Activated T-cell treated with anti-CD3 and anti-CD28 coated beads, Interleukin-2, amount 50 U/mL, for 4 hours (primary cell): ENCODE results near the gene CHURC1. TPM values are rescaled to one million over a fixed set of nuclear protein-coding genes. Genes with fewer than 3 reads are reported as not detected.

Experiments
- ATAC-seq, 2 donors: fragments of 200-7000 bp; cut with Tn5 transposase; one replicate each; pipeline ENCODE4 v1.10.0; 2021
- DNase-seq: peaks from one replicate; pipeline ENCODE4 v3.0.0-alpha.2; 2020
- H3K27me3 Mint-ChIP-seq: one replicate; pipeline ENCODE4 v1.8.0; 2021; ENCODE audit warnings: low read depth, mixed read lengths
- H3K36me3 Mint-ChIP-seq: one replicate; pipeline ENCODE4 v1.8.0; 2022; ENCODE audit warnings: mixed read lengths; ENCODE audit not compliant: insufficient read depth
- H3K4me1 Mint-ChIP-seq: one replicate; pipeline ENCODE4 v1.8.0; 2021; ENCODE audit warnings: low read depth, mixed read lengths
- H3K4me3 Mint-ChIP-seq: one replicate; pipeline ENCODE4 v1.8.0; 2021; ENCODE audit warnings: mild to moderate bottlenecking, moderate library complexity, mixed read lengths
- H3K9me3 Mint-ChIP-seq: one replicate; pipeline ENCODE4 v1.8.0; 2021; ENCODE audit warnings: mixed read lengths
- total RNA-seq, 3 donors: library from RNA; stranded (reverse); gene quantifications; one replicate each; pipeline ENCODE4 v1.2.1, GENCODE V29; 2021

CHURC1 gene
- total RNA-seq, 3 donors from 2014 or later = 48.3 to 55.8 (median 49.3) TPM

- no peaks in the 10 kb centered on the region for H3K27me3 Mint-ChIP-seq
- DNase-seq (no peak), ATAC-seq (no peak)
- no peak overlapping the region for H3K4me3 Mint-ChIP-seq
- peaks cover 11% of the 10 kb centered on the region for H3K4me1 Mint-ChIP-seq
- H3K36me3 Mint-ChIP-seq = peaks cover 5% of the 10 kb centered on the region
- no peaks in the 10 kb centered on the region for H3K9me3 Mint-ChIP-seq
Observed at GRCh38 chr14:64968651-64969050, 54.4 kb downstream of the CHURC1 start.

GRCh38 chr14:64970041-64970440 is 55.8 kb downstream of the CHURC1 start:
- DNase-seq = no peak
- no peak for ATAC-seq
- peaks cover 2% of the 10 kb centered on the region for H3K36me3 Mint-ChIP-seq
- H3K9me3 Mint-ChIP-seq = no peaks in the 10 kb centered on the region
- no peak overlapping the region for H3K4me3 Mint-ChIP-seq
- H3K27me3 Mint-ChIP-seq = no peaks in the 10 kb centered on the region
- H3K4me1 Mint-ChIP-seq = peaks cover 8% of the 10 kb centered on the region

GRCh38 chr14:64970776-64971477 is 56.7 kb downstream of the CHURC1 start:
- H3K4me1 Mint-ChIP-seq = peaks cover 8% of the 10 kb centered on the region
- DNase-seq = no peak
- no peaks in the 10 kb centered on the region for H3K36me3 Mint-ChIP-seq
- H3K4me3 Mint-ChIP-seq = peak overlapping the region; percentile 77
- no peaks in the 10 kb centered on the region for H3K27me3 Mint-ChIP-seq
- ATAC-seq = no peak
- H3K9me3 Mint-ChIP-seq = no peaks in the 10 kb centered on the region

GRCh38 chr14:64971491-64971942 is 57.3 kb downstream of the CHURC1 start:
- Mint-ChIP-seq H3K4me3 (peak overlapping the region; percentile 77), H3K4me1 (peaks cover 8% of the 10 kb centered on the region), H3K36me3 (no peaks in the 10 kb centered on the region), H3K27me3 (no peaks in the 10 kb centered on the region), H3K9me3 (no peaks in the 10 kb centered on the region)
- ATAC-seq (peak in 1 of 2 donors; percentile 1), DNase-seq (no peak)

GRCh38 chr14:64971943-64972791 is 57.9 kb downstream of the CHURC1 start, which contains the start of gene RAB15:
Gene RAB15, minus strand, starts transcription at chr14:64972336. Its CDS starts 260 bp downstream, at chr14:64972076.
- peak; percentile 27 for DNase-seq
- Mint-ChIP-seq H3K9me3 (no peaks in the 10 kb centered on the region), H3K4me1 (peaks cover 8% of the 10 kb centered on the region), H3K36me3 (no peaks in the 10 kb centered on the region), H3K27me3 (no peaks in the 10 kb centered on the region), H3K4me3 (peak within 1 kb of the TSS; percentile 82)
- peak; percentile 79 to 81 for ATAC-seq

- H3K4me3 Mint-ChIP-seq = peak overlapping the region; percentile 82
- H3K9me3 Mint-ChIP-seq = no peaks in the 10 kb centered on the region
- H3K36me3 Mint-ChIP-seq = no peaks in the 10 kb centered on the region
- no peaks in the 10 kb centered on the region for H3K27me3 Mint-ChIP-seq
- no peak for ATAC-seq
- H3K4me1 Mint-ChIP-seq = peaks cover 8% of the 10 kb centered on the region
- DNase-seq = no peak
Observed at GRCh38 chr14:64973026-64973442, 58.8 kb downstream of the CHURC1 start.

- Mint-ChIP-seq H3K36me3 (no peaks in the 10 kb centered on the region), H3K9me3 (no peaks in the 10 kb centered on the region), H3K4me3 (no peak overlapping the region), H3K4me1 (peaks cover 5% of the 10 kb centered on the region), H3K27me3 (no peaks in the 10 kb centered on the region)
- no peak for DNase-seq
- ATAC-seq = no peak
Observed at GRCh38 chr14:64973826-64974225, 59.6 kb downstream of the CHURC1 start.

GRCh38 chr14:64974563-64974962 is 60.3 kb downstream of the CHURC1 start:
- Mint-ChIP-seq H3K36me3 (no peaks in the 10 kb centered on the region), H3K4me1 (peaks cover 5% of the 10 kb centered on the region), H3K4me3 (no peak overlapping the region), H3K9me3 (no peaks in the 10 kb centered on the region), H3K27me3 (no peaks in the 10 kb centered on the region)
- ATAC-seq (no peak), DNase-seq (no peak)

GRCh38 chr14:64979336-64980074 is 65.2 kb downstream of the CHURC1 start:
- ATAC-seq (no peak), DNase-seq (no peak)
- H3K4me1 Mint-ChIP-seq = peaks cover 5% of the 10 kb centered on the region
- no peaks in the 10 kb centered on the region for H3K36me3 Mint-ChIP-seq
- no peaks in the 10 kb centered on the region for H3K9me3 Mint-ChIP-seq
- H3K4me3 Mint-ChIP-seq = no peak overlapping the region
- peaks cover 6% of the 10 kb centered on the region for H3K27me3 Mint-ChIP-seq

- DNase-seq (peak; percentile 16), ATAC-seq (no peak)
- Mint-ChIP-seq H3K9me3 (no peaks in the 10 kb centered on the region), H3K4me3 (peak overlapping the region; percentile 71), H3K27me3 (peaks cover 6% of the 10 kb centered on the region), H3K4me1 (peaks cover 14% of the 10 kb centered on the region), H3K36me3 (no peaks in the 10 kb centered on the region)
Observed at GRCh38 chr14:64983439-64984310, 69.4 kb downstream of the CHURC1 start.

Other genes with a start within 250 kb of the CHURC1 start
- 1 to 10 TPM; 1.1 to 6.7 (median 3.7) TPM for gene PLEKHG3, start 210.0 kb upstream of the CHURC1 start, total RNA-seq
- gene SPTB, start 34.5 kb upstream of the CHURC1 start, total RNA-seq = under 1 TPM; 0.08 to 0.20 (median 0.08) TPM
- gene GPX2, start 28.3 kb downstream of the CHURC1 start, total RNA-seq = under 1 TPM in 1 of 3 donors, not detected in 2; 0.22 TPM
- gene RAB15, start 57.9 kb downstream of the CHURC1 start, total RNA-seq = 1 to 10 TPM; 2.7 to 3.7 (median 3.5) TPM
- 10 to 100 TPM in 2 of 3 donors, 1 to 10 TPM in 1; 9.4 to 11.7 (median 10.9) TPM for gene FNTB, start 72.4 kb downstream of the CHURC1 start, total RNA-seq
- gene MAX, start 188.1 kb downstream of the CHURC1 start, total RNA-seq = 100 to 1,000 TPM; 134 to 151 (median 143) TPM